ENCODE results near the gene MRPL55.

MRPL55 gene

DNA sequence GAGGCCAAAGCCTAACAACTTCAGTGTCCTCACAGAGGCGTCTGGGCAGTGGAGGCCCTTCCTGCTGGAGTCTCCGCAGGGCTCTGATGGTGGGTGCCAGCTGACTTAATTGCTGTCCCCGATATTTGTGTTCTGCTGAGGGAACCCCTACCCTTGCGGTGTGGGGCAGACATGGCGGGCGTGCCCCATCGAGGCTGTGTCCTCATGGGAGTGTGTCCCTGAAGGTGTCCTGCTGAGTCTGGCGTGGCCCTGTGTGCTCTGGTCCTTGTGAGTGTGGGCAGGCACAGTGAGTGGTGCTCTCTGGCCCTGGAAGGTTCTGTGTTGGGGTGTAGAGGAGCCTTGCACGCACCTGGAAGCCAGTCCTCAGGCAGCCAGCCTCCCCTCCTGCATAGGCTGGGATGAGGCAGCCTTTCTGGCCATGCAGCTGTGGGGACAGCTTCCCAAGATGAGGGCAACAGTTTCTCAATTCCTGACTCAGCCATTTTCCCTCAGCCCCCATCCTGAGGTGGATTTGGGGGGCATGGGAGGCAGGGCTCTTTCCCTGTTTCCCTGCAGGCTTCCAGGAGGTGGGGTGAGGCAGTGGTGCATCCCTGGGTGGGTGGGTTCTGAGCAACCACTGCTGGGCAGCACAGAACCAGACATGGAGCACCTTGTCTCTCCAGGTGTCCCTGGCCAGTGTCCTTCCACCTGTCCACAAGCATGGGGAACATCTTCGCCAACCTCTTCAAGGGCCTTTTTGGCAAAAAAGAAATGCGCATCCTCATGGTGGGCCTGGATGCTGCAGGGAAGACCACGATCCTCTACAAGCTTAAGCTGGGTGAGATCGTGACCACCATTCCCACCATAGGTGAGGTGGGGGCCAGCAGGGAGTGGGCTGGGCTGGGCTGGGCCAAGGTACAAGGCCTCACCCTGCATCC is 12.4 kb downstream of the MRPL55 start:
- no peak overlapping the region for H3K4me3 ChIP-seq (ENCODE audit: control insufficient read depth, low read depth, low read length)
- DNase-seq (ENCODE audit: low read depth): no peak
- TF ChIP-seq, protein P1, sequence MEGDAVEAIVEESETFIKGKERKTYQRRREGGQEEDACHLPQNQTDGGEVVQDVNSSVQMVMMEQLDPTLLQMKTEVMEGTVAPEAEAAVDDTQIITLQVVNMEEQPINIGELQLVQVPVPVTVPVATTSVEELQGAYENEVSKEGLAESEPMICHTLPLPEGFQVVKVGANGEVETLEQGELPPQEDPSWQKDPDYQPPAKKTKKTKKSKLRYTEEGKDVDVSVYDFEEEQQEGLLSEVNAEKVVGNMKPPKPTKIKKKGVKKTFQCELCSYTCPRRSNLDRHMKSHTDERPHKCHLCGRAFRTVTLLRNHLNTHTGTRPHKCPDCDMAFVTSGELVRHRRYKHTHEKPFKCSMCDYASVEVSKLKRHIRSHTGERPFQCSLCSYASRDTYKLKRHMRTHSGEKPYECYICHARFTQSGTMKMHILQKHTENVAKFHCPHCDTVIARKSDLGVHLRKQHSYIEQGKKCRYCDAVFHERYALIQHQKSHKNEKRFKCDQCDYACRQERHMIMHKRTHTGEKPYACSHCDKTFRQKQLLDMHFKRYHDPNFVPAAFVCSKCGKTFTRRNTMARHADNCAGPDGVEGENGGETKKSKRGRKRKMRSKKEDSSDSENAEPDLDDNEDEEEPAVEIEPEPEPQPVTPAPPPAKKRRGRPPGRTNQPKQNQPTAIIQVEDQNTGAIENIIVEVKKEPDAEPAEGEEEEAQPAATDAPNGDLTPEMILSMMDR (IDR thresholded peaks at IDR 0.05; ENCODE audit: control insufficient read depth, insufficient read depth, low read depth, low read length, missing control alignments): no peak

DNA sequence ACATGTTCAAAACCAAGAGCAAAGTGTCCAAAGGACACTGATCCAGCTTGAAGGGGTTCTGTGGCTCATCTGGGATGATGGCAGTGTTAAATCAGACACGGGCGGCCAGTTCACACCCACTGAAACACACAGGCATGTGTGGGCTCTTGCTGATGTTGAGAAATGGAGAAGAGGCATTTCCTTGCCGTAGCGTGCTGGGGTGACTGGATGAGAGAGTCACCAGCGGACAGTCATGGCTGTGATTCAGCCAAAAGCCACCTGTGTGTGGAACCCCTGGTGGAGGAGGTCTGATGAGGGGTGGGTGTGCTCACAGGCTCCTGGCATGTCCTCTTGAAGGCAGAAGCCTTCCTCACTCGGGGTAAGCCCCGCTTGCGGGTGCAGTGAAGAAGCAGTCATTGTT is 13.2 kb downstream of the MRPL55 start:
- TF ChIP-seq, protein P1 (IDR thresholded peaks at IDR 0.05; ENCODE audit: control insufficient read depth, insufficient read depth, low read depth, low read length, missing control alignments): no peak
- DNase-seq (ENCODE audit: low read depth): no peak
- no peak overlapping the region for H3K4me3 ChIP-seq (ENCODE audit: control insufficient read depth, low read depth, low read length)

DNA sequence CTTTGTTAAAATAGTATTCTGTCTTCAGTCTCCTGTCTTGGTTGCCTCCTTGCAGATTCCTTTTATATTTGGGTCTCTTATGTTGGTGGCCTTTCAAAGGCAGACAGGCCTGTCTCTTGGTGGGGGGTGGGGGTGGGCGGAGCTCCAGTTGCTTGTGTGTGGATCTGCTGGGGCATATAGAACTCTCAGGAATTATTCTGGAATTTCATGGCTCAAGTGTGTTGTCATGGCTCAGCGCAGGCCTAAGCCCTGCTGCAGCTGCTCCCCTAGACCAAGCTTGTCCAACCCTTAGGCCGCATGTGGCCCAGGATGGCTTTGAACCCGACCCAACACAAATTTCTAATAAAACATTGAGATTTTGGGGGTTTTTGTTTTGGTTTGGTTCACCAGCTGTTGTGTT is 13.9 kb downstream of the MRPL55 start:
- TF ChIP-seq, protein P1 (IDR thresholded peaks at IDR 0.05; ENCODE audit: control insufficient read depth, insufficient read depth, low read depth, low read length, missing control alignments): no peak
- no peak overlapping the region for H3K4me3 ChIP-seq (ENCODE audit: control insufficient read depth, low read depth, low read length)
- DNase-seq (ENCODE audit: low read depth): no peak

DNA sequence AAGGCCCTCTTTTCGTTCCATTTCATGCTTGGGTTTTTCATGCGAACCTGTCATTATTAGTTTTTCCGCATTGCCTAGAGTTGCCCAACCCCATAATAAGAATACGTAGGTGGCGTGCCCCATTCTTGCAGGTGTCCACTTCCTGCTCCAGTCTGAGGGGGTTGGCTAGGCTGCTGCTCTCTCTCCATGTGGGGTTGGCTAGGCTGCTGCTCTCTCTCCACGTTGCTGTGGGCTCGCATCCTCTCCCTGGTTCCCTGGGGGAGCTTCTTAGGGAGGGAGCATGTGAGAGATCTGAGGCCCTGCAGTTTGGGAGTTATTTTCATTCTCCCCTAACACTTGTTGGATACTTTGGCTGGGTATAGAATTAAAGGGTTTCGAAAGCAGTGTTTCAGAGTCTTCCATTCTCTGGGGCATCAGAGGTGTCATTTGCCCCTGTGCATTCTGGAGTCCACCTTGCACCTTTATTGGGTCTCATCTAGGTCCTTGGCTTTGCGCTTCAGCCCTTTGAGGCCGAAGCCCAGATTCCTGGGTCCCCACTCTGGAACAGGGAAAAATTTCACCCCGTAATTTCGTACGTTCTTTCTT is 14.6 kb downstream of the MRPL55 start:
- DNase-seq (ENCODE audit: low read depth): no peak
- TF ChIP-seq, protein P1 (IDR thresholded peaks at IDR 0.05; ENCODE audit: control insufficient read depth, insufficient read depth, low read depth, low read length, missing control alignments): no peak

DNA sequence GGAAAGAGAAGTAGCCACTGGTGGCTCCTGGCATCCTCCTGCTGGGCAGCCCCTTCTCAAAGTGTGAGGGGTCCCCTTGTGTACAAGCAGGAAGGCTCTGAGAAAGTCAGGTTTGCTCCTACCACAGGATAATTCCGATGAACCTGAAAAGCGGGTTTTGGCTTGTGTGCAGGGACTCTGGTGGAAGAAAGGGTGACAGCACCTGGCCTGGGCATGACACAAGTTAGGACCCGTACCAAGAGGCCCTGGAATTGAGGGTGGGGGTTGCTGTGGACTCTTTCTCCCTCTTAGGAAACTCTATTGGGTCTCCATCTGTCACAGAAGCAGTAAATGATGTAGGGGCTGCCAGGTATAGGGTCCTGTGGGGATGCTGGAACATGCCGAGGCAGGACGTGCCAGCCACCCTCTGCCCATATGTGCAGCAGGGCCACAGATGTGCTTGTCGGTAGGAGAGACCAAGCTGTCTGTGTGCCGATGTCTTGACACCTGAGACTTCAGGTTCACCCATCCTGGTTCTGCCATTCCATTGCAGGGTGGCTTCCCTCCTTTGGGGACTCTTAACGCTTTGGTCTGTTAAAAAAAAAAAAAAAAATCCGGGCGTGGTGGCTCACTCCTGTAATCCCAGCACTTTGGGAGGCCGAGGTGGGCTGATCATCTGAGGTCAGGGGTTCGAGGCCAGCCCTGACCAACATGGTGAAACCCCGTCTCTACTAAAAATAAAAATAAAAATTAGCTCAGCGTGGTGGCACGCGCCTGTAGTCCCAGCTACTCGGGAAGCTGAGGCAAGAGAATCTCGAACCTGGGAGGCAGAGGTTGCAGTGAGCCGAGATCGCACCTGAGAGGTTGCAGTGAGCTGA is 15.8 kb downstream of the MRPL55 start:
- DNase-seq (ENCODE audit: low read depth): no peak
- TF ChIP-seq, protein P1 (IDR thresholded peaks at IDR 0.05; ENCODE audit: control insufficient read depth, insufficient read depth, low read depth, low read length, missing control alignments): no peak
- no peak overlapping the region for H3K4me3 ChIP-seq (ENCODE audit: control insufficient read depth, low read depth, low read length)

More for the DNA sequence above, 14.6 kb downstream of the MRPL55 start:
- H3K4me3 ChIP-seq (ENCODE audit: control insufficient read depth, low read depth, low read length): no peak overlapping the region

DNA sequence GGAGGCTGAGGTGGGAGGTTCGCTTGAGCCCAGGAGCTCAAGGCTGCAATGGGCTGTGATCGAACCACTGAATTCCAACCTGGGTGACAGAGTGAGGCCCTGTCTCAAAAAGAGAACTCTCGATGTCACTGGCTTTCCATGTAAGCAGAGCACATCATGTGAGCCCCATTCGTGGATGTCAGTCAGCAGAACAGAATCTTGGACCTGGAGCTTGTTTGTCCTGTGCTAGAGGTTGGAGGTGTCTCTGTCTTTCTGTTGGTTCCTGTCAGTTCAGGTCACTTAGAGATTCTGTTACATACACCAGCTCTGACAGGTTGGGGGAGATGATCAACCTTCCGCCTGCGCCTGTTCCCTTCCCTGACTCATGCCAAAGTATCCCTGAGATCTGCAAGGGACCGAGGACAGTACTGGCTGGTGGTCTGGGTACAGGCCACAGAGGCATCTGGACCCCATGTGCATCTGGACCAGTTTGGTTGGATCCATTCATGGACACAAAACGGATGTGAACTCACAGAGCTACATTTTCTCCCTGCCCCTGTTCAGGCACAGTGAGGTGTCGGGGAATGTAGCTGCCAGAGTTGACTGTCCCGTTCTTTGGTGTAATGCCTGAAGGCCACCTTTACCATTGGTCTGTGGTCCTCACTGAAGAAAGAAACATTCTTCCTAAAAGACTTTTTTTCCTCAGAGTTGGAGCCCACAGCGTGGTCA is 16.6 kb downstream of the MRPL55 start:
- H3K4me3 ChIP-seq (ENCODE audit: control insufficient read depth, low read depth, low read length): no peak overlapping the region
- TF ChIP-seq, protein P1 (IDR thresholded peaks at IDR 0.05; ENCODE audit: control insufficient read depth, insufficient read depth, low read depth, low read length, missing control alignments): no peak
- DNase-seq (ENCODE audit: low read depth): no peak
